Mesenchymal stem cell (in vitro differentiated cells and primary cell): Measurements from ENCODE around the gene FAM222A.
"Not testable (repeated sequence)": the region's sequence is repeated elsewhere in the genome, so short reads cannot be mapped to it uniquely, and the experiment has no call there.

Experiments
- DNase-seq: peaks from one replicate; pipeline ENCODE4 v3.0.0-alpha.2; 2013
- H2AFZ ChIP-seq: one replicate; pipeline ENCODE4 v1.6.1; 2013; ENCODE audit warnings: low read depth, mild to moderate bottlenecking, control low read depth, inconsistent platforms, low read length, moderate library complexity
- H2AK5ac ChIP-seq: 2 replicates; pipeline ENCODE4 v1.6.1; 2013; ENCODE audit warnings: low read length, moderate library complexity, mild to moderate bottlenecking, inconsistent platforms; ENCODE audit not compliant: severe bottlenecking
- H2BK120ac ChIP-seq: one replicate; pipeline ENCODE4 v1.6.1; 2013; ENCODE audit warnings: low read depth, mild to moderate bottlenecking, inconsistent platforms, low read length, moderate library complexity
- H2BK12ac ChIP-seq, 2 experiments: one replicate each; pipeline ENCODE4 v1.6.1; 2013; ENCODE audit warnings: inconsistent platforms in 2 of 2, low read length in 2 of 2, mild to moderate bottlenecking in 2 of 2, moderate library complexity in 2 of 2, control low read depth in 1 of 2
- H2BK15ac ChIP-seq: one replicate; pipeline ENCODE4 v1.6.1; 2013; ENCODE audit warnings: mild to moderate bottlenecking, low read depth, inconsistent platforms; ENCODE audit not compliant: poor library complexity, severe bottlenecking
- H2BK5ac ChIP-seq: 2 replicates; pipeline ENCODE4 v1.6.1; 2013; ENCODE audit warnings: low read depth, mild to moderate bottlenecking, low read length, control low read depth, inconsistent platforms; ENCODE audit not compliant: poor library complexity, severe bottlenecking
- H3K14ac ChIP-seq, 2 experiments: one replicate each; pipeline ENCODE4 v1.6.1; 2013; ENCODE audit warnings: inconsistent platforms in 2 of 2, low read length in 2 of 2, control low read depth in 1 of 2, mild to moderate bottlenecking in 1 of 2, moderate library complexity in 1 of 2
- H3K18ac ChIP-seq, 2 experiments: one replicate each; pipeline ENCODE4 v1.6.1; 2013; ENCODE audit warnings: inconsistent platforms in 2 of 2, low read length in 2 of 2, control low read depth in 1 of 2, low read depth in 1 of 2, mild to moderate bottlenecking in 1 of 2
- H3K23ac ChIP-seq, 2 experiments: one replicate each; pipeline ENCODE4 v1.6.1; 2013; ENCODE audit warnings: inconsistent platforms in 2 of 2, low read length in 2 of 2, mild to moderate bottlenecking in 2 of 2, moderate library complexity in 2 of 2, control low read depth in 1 of 2
- H3K27ac ChIP-seq: 2 replicates; pipeline ENCODE4 v1.5.1; 2013; ENCODE audit warnings: mild to moderate bottlenecking, moderate library complexity, low read length, control low read depth, inconsistent platforms; ENCODE audit not compliant: poor library complexity, severe bottlenecking
- H3K27me3 ChIP-seq, 2 experiments: 2 replicates each; pipeline versions ENCODE4 v1.6.1 to v1.7.0; 2013; ENCODE audit warnings: low read length in 2 of 2, mild to moderate bottlenecking in 2 of 2, moderate library complexity in 2 of 2, control low read depth in 1 of 2, inconsistent platforms in 1 of 2; ENCODE audit not compliant: control insufficient read depth in 1 of 2, insufficient read depth in 1 of 2
- H3K36me3 ChIP-seq, 2 experiments: 2 replicates each; pipeline versions ENCODE4 v1.6.1 to v1.7.0; 2013; ENCODE audit warnings: low read length in 2 of 2, control low read depth in 1 of 2, inconsistent platforms in 1 of 2, low read depth in 1 of 2, mild to moderate bottlenecking in 1 of 2; ENCODE audit not compliant: insufficient read depth in 2 of 2, control insufficient read depth in 1 of 2
- H3K4ac ChIP-seq, 2 experiments: one replicate each; pipeline ENCODE4 v1.6.1; 2013; ENCODE audit warnings: inconsistent platforms in 2 of 2, low read length in 2 of 2, mild to moderate bottlenecking in 2 of 2, moderate library complexity in 2 of 2, control low read depth in 1 of 2, low read depth in 1 of 2
- H3K4me1 ChIP-seq: 2 replicates; pipeline ENCODE4 v1.6.1; 2013; ENCODE audit warnings: low read depth, low read length, control low read depth; ENCODE audit not compliant: control insufficient read depth, insufficient read depth
- H3K4me2 ChIP-seq: 2 replicates; pipeline ENCODE4 v1.6.1; 2013; ENCODE audit warnings: low read length, mild to moderate bottlenecking, inconsistent platforms; ENCODE audit not compliant: poor library complexity, severe bottlenecking
- H3K4me3 ChIP-seq, 2 experiments: 2 replicates each; pipeline versions ENCODE4 v1.5.1 to v1.7.0; 2013; ENCODE audit warnings: low read length in 2 of 2, mild to moderate bottlenecking in 2 of 2, control low read depth in 1 of 2, low read depth in 1 of 2; ENCODE audit not compliant: insufficient read depth in 1 of 2
- H3K79me1 ChIP-seq: replicated peaks from 2 replicates; pipeline ENCODE4 v1.6.1; 2013; ENCODE audit warnings: mild to moderate bottlenecking, control low read depth, low read length, inconsistent platforms; ENCODE audit not compliant: poor library complexity, severe bottlenecking
- H3K9ac ChIP-seq: 2 replicates; pipeline ENCODE4 v1.7.0; 2013; ENCODE audit warnings: mild to moderate bottlenecking, low read length, moderate library complexity
- H3K9me3 ChIP-seq: 2 replicates; pipeline ENCODE4 v1.7.0; 2013; ENCODE audit warnings: mild to moderate bottlenecking, low read length; ENCODE audit not compliant: control insufficient read depth
- H4K8ac ChIP-seq: one replicate; pipeline ENCODE4 v1.6.1; 2013; ENCODE audit warnings: inconsistent platforms, mild to moderate bottlenecking, low read length, moderate library complexity
- H4K91ac ChIP-seq: one replicate; pipeline ENCODE4 v1.6.1; 2013; ENCODE audit warnings: mild to moderate bottlenecking, low read length, inconsistent platforms
- WGBS: methylation state at CpG from one replicate; pipeline ENCODE4 v1.1.7; 2013; ENCODE audit warnings: mixed read lengths; 5-methylcytosine and 5-hydroxymethylcytosine counted together

Gene FAM222A

GRCh38 chr12:109693653-109694600 is 19.7 kb upstream of the FAM222A start:
- Histone ChIP-seq H2BK5ac (no peak overlapping the region), H3K36me3 (no peaks in the 10 kb centered on the region), H3K27ac (no peak overlapping the region), H2AFZ (no peak overlapping the region), H2BK15ac (no peak overlapping the region), H2BK12ac (no peak overlapping the region), H4K8ac (no peak overlapping the region), H3K9ac (no peak overlapping the region), H3K27me3 (peaks cover 24 to 34% of the 10 kb centered on the region in 2 experiments), H3K9me3 (no peaks in the 10 kb centered on the region), H3K4ac (no peak overlapping the region), H3K23ac (no peak overlapping the region), H2AK5ac (no peak overlapping the region), H4K91ac (no peak overlapping the region), H3K4me3 (no peak overlapping the region), H3K4me1 (peaks cover 4% of the 10 kb centered on the region), H3K14ac (no peak overlapping the region), H3K79me1 (no peaks in the 10 kb centered on the region), H3K4me2 (no peak overlapping the region), H3K18ac (no peak overlapping the region), H2BK120ac (no peak overlapping the region)
- 73% methylated on average over 11 of the region's 11 CpGs for WGBS
- no peak for DNase-seq

GRCh38 chr12:109694629-109695028 is 19.0 kb upstream of the FAM222A start:
- not testable (repeated sequence) for H3K79me1 ChIP-seq, H3K18ac ChIP-seq, H2BK120ac ChIP-seq, H3K9me3 ChIP-seq, H4K91ac ChIP-seq, H3K27ac ChIP-seq, H2AFZ ChIP-seq, H3K14ac ChIP-seq, H2BK5ac ChIP-seq, H3K4me1 ChIP-seq, H2BK15ac ChIP-seq, DNase-seq, H3K36me3 ChIP-seq, H3K4me3 ChIP-seq, H3K23ac ChIP-seq, H2BK12ac ChIP-seq, H3K9ac ChIP-seq, H3K4ac ChIP-seq, H4K8ac ChIP-seq, H2AK5ac ChIP-seq, H3K4me2 ChIP-seq
- WGBS, result 95% methylated on average over 5 of the region's 6 CpGs
- H3K27me3 ChIP-seq, result peaks cover 24 to 37% of the 10 kb centered on the region in 2 experiments

GRCh38 chr12:109695416-109695815 is 18.2 kb upstream of the FAM222A start:
- Histone ChIP-seq H3K9ac (no peak overlapping the region), H3K4me3 (no peak overlapping the region), H2AK5ac (no peak overlapping the region), H4K91ac (no peak overlapping the region), H3K4me2 (no peak overlapping the region), H3K23ac (no peak overlapping the region), H3K14ac (no peak overlapping the region), H3K4ac (no peak overlapping the region), H3K27me3 (peaks cover 24 to 43% of the 10 kb centered on the region in 2 experiments), H3K79me1 (no peaks in the 10 kb centered on the region), H3K27ac (no peak overlapping the region), H2BK120ac (no peak overlapping the region), H2BK15ac (no peak overlapping the region), H3K18ac (no peak overlapping the region), H3K36me3 (no peaks in the 10 kb centered on the region), H2BK12ac (no peak overlapping the region), H2AFZ (no peak overlapping the region), H3K9me3 (no peaks in the 10 kb centered on the region), H3K4me1 (peaks cover 4% of the 10 kb centered on the region), H2BK5ac (no peak overlapping the region), H4K8ac (no peak overlapping the region)
- DNase-seq, result no peak
- 78% methylated on average over 9 of the region's 12 CpGs for WGBS

GRCh38 chr12:109695961-109696461 is 17.6 kb upstream of the FAM222A start:
- H3K14ac ChIP-seq, result no peak overlapping the region
- H3K27ac ChIP-seq, result no peak overlapping the region
- 15% methylated on average over 4 of the region's 6 CpGs for WGBS
- H3K4ac ChIP-seq, result no peak overlapping the region
- H3K9me3 ChIP-seq, result no peaks in the 10 kb centered on the region
- H2AFZ ChIP-seq, result no peak overlapping the region
- H4K8ac ChIP-seq, result no peak overlapping the region
- no peak overlapping the region for H3K4me2 ChIP-seq
- no peak overlapping the region for H2BK120ac ChIP-seq
- H2BK5ac ChIP-seq, result no peak overlapping the region
- H3K36me3 ChIP-seq, result no peaks in the 10 kb centered on the region
- H3K79me1 ChIP-seq, result no peaks in the 10 kb centered on the region
- H3K23ac ChIP-seq, result no peak overlapping the region
- H2BK12ac ChIP-seq, result no peak overlapping the region
- H3K27me3 ChIP-seq, result peaks cover 24 to 49% of the 10 kb centered on the region in 2 experiments
- no peak overlapping the region for H2BK15ac ChIP-seq
- no peak overlapping the region for H3K18ac ChIP-seq
- H3K4me3 ChIP-seq, result no peak overlapping the region
- peak; percentile 16 for DNase-seq
- H3K9ac ChIP-seq, result no peak overlapping the region
- H4K91ac ChIP-seq, result no peak overlapping the region
- H2AK5ac ChIP-seq, result no peak overlapping the region
- H3K4me1 ChIP-seq, result peaks cover 4% of the 10 kb centered on the region
